Ramos (cell line): Measurements from ENCODE around the gene BAIAP2L1.

Experiments used
- in situ Hi-C: fragments of 300-500 bp; cut with MboI; formaldehyde crosslinking; loops from one replicate; pipeline ENCODE4 v1.14.3; 2022; ENCODE audit warnings: low sequenced_read_pairs; ENCODE audit not compliant: unreplicated experiment

BAIAP2L1 gene

GRCh38 chr7:98283127-98283886 is 117.6 kb downstream of the BAIAP2L1 start:
- in situ Hi-C loops: no loop called here

- in situ Hi-C loops: no loop called here
Observed at GRCh38 chr7:98282703-98283102, 118.2 kb downstream of the BAIAP2L1 start.

GRCh38 chr7:98281757-98282606 is 118.9 kb downstream of the BAIAP2L1 start:
- in situ Hi-C loops: no loop called here

GRCh38 chr7:98280791-98281756 is 119.8 kb downstream of the BAIAP2L1 start, which contains the start of gene BRI3:
BRI3 (plus strand) TSS chr7:98281686; CDS start chr7:98281796, 110 bp downstream.
- in situ Hi-C loops: no loop called here

GRCh38 chr7:98280296-98280695 is 120.6 kb downstream of the BAIAP2L1 start:
- in situ Hi-C loops: no loop called here

GRCh38 chr7:98278936-98279335 is 122.0 kb downstream of the BAIAP2L1 start:
- in situ Hi-C loops: no loop called here

GRCh38 chr7:98278408-98278807 is 122.5 kb downstream of the BAIAP2L1 start:
- in situ Hi-C loops: no loop called here

GRCh38 chr7:98276241-98276761 is 124.6 kb downstream of the BAIAP2L1 start:
- in situ Hi-C loops: no loop called here

- in situ Hi-C loops: no loop called here
Observed at GRCh38 chr7:98267303-98267702, 133.6 kb downstream of the BAIAP2L1 start.

- in situ Hi-C loops: no loop called here
Observed at GRCh38 chr7:98266840-98267239, 134.1 kb downstream of the BAIAP2L1 start.

- in situ Hi-C loops: no loop called here
Observed at GRCh38 chr7:98265841-98266271, 135.0 kb downstream of the BAIAP2L1 start.

- in situ Hi-C loops: no loop called here
Observed at GRCh38 chr7:98257701-98258100, 143.2 kb downstream of the BAIAP2L1 start.

- in situ Hi-C loops: no loop called here
Observed at GRCh38 chr7:98256431-98256830, 144.5 kb downstream of the BAIAP2L1 start.

- in situ Hi-C loops: no loop called here
Observed at GRCh38 chr7:98254951-98255610, 145.8 kb downstream of the BAIAP2L1 start.

- in situ Hi-C loops: no loop called here
Observed at GRCh38 chr7:98254516-98254915, 146.4 kb downstream of the BAIAP2L1 start.

- in situ Hi-C loops: no loop called here
Observed at GRCh38 chr7:98252425-98253054, 148.3 kb downstream of the BAIAP2L1 start.

- in situ Hi-C loops: no loop called here
Observed at GRCh38 chr7:98251601-98252424, 149.1 kb downstream of the BAIAP2L1 start, which contains the start of gene TECPR1. TECPR1 (minus strand) TSS chr7:98252232; CDS start chr7:98246146, 6,086 bp downstream.

- in situ Hi-C loops: no loop called here
Observed at GRCh38 chr7:98251231-98251600, 149.7 kb downstream of the BAIAP2L1 start.
